ENCODE data around the gene ZNF608. TPM values are rescaled to one million over a fixed set of nuclear protein-coding genes. Genes with fewer than 3 reads are reported as not detected.

Gene ZNF608
- total and polyA plus RNA-seq, 2 donors from 2014 or later = 5.9 to 35.8 TPM

DNA sequence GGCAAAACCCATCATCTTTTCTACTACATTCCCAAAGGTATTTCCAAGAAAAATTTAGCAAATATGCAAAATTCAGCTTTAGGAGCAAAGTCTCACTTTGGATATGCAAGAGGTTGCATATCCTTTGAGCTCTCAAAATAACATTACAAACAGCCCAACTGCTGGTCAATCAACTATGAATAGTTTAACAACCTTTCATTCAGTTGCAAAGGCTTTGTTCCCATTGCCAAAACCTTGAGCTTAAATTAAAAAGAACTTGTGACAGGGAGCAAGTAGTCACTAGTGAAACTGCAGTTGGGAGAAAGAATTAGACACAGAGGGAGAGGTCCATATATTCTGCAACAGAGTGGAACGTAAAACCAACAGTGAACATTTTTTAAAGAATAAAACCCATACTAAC, 8.8 kb downstream of the ZNF608 start:
- Histone ChIP-seq H3K9me3 (ENCODE audit: control insufficient read depth in 2 of 3, insufficient read depth in 1 of 3, low read length in 3 of 3) (no peaks in the 10 kb centered on the region), H3K36me3 (ENCODE audit: control insufficient read depth in 2 of 3, insufficient read depth in 3 of 3, low read length in 3 of 3) (no peaks in the 10 kb centered on the region), H3K27me3 (ENCODE audit: control insufficient read depth, insufficient read depth, low read length) (no peaks in the 10 kb centered on the region), H3K9ac (ENCODE audit: low read length in 3 of 3) (no peak overlapping the region), H3K4me1 (ENCODE audit: control insufficient read depth in 2 of 3, insufficient read depth in 2 of 3, low read depth in 1 of 3, low read length in 3 of 3) (peaks cover 26 to 54% (median 34%) of the 10 kb centered on the region in 3 donors), H3K4me3 (ENCODE audit: low read length in 3 of 3) (no peak overlapping the region), H3K27ac (ENCODE audit: low read depth in 2 of 2, low read length in 2 of 2) (peak overlapping the region in 1 of 2 donors; percentile 20)
- DNase-seq = no peak
- no peak for FAIRE-seq
- TF ChIP-seq, protein P1, sequence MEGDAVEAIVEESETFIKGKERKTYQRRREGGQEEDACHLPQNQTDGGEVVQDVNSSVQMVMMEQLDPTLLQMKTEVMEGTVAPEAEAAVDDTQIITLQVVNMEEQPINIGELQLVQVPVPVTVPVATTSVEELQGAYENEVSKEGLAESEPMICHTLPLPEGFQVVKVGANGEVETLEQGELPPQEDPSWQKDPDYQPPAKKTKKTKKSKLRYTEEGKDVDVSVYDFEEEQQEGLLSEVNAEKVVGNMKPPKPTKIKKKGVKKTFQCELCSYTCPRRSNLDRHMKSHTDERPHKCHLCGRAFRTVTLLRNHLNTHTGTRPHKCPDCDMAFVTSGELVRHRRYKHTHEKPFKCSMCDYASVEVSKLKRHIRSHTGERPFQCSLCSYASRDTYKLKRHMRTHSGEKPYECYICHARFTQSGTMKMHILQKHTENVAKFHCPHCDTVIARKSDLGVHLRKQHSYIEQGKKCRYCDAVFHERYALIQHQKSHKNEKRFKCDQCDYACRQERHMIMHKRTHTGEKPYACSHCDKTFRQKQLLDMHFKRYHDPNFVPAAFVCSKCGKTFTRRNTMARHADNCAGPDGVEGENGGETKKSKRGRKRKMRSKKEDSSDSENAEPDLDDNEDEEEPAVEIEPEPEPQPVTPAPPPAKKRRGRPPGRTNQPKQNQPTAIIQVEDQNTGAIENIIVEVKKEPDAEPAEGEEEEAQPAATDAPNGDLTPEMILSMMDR (IDR thresholded peaks at IDR 0.05; ENCODE audit: borderline replicate concordance, extremely low read depth, insufficient read depth) = no peak
- intact Hi-C loops (cut with DNase I) = no loop called here

DNA sequence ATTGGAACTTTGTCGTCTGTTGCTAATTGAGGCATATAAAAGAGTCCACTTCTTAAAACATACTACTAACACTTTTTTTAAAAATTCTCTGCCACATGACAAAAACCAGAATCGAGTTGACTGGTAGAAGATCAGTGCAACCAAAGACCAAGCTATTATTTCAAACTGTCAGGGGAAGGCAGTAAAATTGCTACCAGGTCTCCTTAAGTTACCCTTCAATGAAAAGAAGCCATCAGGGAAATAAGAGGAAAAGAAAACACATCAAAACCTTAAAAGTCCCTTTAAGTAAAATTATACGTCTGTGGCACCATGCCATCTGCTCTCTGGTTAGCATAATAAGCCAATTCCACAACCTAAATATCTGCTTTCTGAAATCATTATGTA, 9.6 kb downstream of the ZNF608 start:
- TF ChIP-seq, protein P1 (IDR thresholded peaks at IDR 0.05; ENCODE audit: borderline replicate concordance, extremely low read depth, insufficient read depth) = no peak
- Histone ChIP-seq H3K27me3 (ENCODE audit: control insufficient read depth, insufficient read depth, low read length) (no peaks in the 10 kb centered on the region), H3K27ac (ENCODE audit: low read depth in 2 of 2, low read length in 2 of 2) (peak overlapping the region in 1 of 2 donors; percentile 65), H3K9me3 (ENCODE audit: control insufficient read depth in 2 of 3, insufficient read depth in 1 of 3, low read length in 3 of 3) (no peaks in the 10 kb centered on the region), H3K4me1 (ENCODE audit: control insufficient read depth in 2 of 3, insufficient read depth in 2 of 3, low read depth in 1 of 3, low read length in 3 of 3) (peaks cover 24 to 60% (median 34%) of the 10 kb centered on the region in 3 donors), H3K9ac (ENCODE audit: low read length in 3 of 3) (no peak overlapping the region), H3K4me3 (ENCODE audit: low read length in 3 of 3) (no peak overlapping the region), H3K36me3 (ENCODE audit: control insufficient read depth in 2 of 3, insufficient read depth in 3 of 3, low read length in 3 of 3) (no peaks in the 10 kb centered on the region)
- DNase-seq (peak in 2 of 5 donors; percentile 68 to 79), FAIRE-seq (no peak)
- intact Hi-C loops (cut with DNase I) = no loop called here

DNA sequence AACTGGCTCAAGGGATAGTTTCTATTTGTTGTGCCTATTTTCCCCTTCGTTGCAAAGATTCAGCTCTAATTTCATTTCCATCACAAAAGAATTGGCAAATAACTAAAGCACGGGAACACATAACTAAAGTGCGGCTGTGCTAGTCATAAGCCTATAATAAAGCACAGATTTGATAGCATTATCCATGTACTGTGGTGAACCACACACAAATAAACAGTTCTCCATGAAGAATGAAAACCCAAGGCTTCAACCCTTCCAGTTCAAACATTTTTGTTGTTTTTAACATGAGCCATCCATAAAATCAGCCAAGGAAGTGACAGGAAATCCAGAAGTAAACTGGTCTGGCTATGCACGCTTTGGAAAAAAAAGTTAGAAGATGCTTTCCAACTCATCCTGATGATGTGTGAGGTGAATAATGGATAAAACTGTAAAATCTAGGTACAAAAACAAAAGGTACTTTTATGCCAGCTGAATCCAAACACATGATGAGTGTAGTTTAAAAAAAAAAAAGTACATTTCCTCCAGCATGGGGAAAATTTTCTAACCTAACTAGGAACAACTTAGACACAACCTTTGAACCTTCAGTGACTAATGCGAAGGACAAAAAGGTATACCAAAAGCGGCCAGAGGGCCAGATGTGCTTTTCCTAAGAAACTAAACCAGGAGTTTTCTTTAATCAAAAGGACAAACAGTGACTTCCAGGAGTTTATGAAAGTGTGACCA, 10.2 kb downstream of the ZNF608 start:
- Histone ChIP-seq H3K4me3 (ENCODE audit: low read length in 3 of 3) (peak overlapping the region in 1 of 3 donors; percentile 2), H3K9ac (ENCODE audit: low read length in 3 of 3) (no peak overlapping the region)

More for the DNA sequence above, 10.2 kb downstream of the ZNF608 start:
- no peaks in the 10 kb centered on the region for H3K36me3 ChIP-seq (ENCODE audit: control insufficient read depth in 2 of 3, insufficient read depth in 3 of 3, low read length in 3 of 3)
- TF ChIP-seq, protein P1 (IDR thresholded peaks at IDR 0.05; ENCODE audit: borderline replicate concordance, extremely low read depth, insufficient read depth) = peak; percentile 2
- no peak for DNase-seq
- no peaks in the 10 kb centered on the region for H3K9me3 ChIP-seq (ENCODE audit: control insufficient read depth in 2 of 3, insufficient read depth in 1 of 3, low read length in 3 of 3)
- peaks cover 22 to 61% (median 34%) of the 10 kb centered on the region in 3 donors for H3K4me1 ChIP-seq (ENCODE audit: control insufficient read depth in 2 of 3, insufficient read depth in 2 of 3, low read depth in 1 of 3, low read length in 3 of 3)
- peak; percentile 13 for FAIRE-seq
- no peaks in the 10 kb centered on the region for H3K27me3 ChIP-seq (ENCODE audit: control insufficient read depth, insufficient read depth, low read length)
- H3K27ac ChIP-seq (ENCODE audit: low read depth in 2 of 2, low read length in 2 of 2) = peak overlapping the region in 1 of 2 donors; percentile 65
- intact Hi-C loops (cut with DNase I) = no loop called here

Data from kidney (tissue), 14 donors.